Subcutaneous abdominal adipose tissue (tissue), 5 donors: Measurements from ENCODE around the gene CCR5AS.

Experiments used
- H3K27ac ChIP-seq: one replicate; pipeline ENCODE4 v1.7.0; 2013; ENCODE audit warnings: low read depth, mild to moderate bottlenecking, inconsistent platforms, low read length, moderate library complexity
- H3K27me3 ChIP-seq, 5 donors: one replicate each; pipeline ENCODE4 v1.7.0; 2013; ENCODE audit warnings: low read length in 5 of 5, inconsistent platforms in 1 of 5; ENCODE audit not compliant: control insufficient read depth in 5 of 5, insufficient read depth in 4 of 5
- H3K36me3 ChIP-seq, 5 donors: one replicate each; pipeline ENCODE4 v1.7.0; 2013; ENCODE audit warnings: low read length in 5 of 5; ENCODE audit not compliant: control insufficient read depth in 5 of 5, insufficient read depth in 5 of 5
- H3K4me1 ChIP-seq, 5 donors: one replicate each; pipeline ENCODE4 v1.7.0; 2013; ENCODE audit warnings: low read length in 5 of 5, mild to moderate bottlenecking in 3 of 5, moderate library complexity in 1 of 5; ENCODE audit not compliant: control insufficient read depth in 5 of 5, insufficient read depth in 5 of 5
- H3K4me3 ChIP-seq, 5 donors: one replicate each; pipeline ENCODE4 v1.7.0; 2013; ENCODE audit warnings: low read length in 5 of 5, low read depth in 1 of 5
- H3K9ac ChIP-seq, 5 donors: one replicate each; pipeline ENCODE4 v1.7.0; 2013; ENCODE audit warnings: low read length in 5 of 5, mild to moderate bottlenecking in 4 of 5, moderate library complexity in 3 of 5
- H3K9me3 ChIP-seq, 5 donors: one replicate each; pipeline ENCODE4 v1.7.0; 2013; ENCODE audit warnings: low read length in 5 of 5; ENCODE audit not compliant: control insufficient read depth in 5 of 5
- donor health status: healthy.
- donor health status: healthy.
- donor health status: healthy.
- donor health status: healthy.
- donor health status: healthy.

Gene CCR5AS

DNA sequence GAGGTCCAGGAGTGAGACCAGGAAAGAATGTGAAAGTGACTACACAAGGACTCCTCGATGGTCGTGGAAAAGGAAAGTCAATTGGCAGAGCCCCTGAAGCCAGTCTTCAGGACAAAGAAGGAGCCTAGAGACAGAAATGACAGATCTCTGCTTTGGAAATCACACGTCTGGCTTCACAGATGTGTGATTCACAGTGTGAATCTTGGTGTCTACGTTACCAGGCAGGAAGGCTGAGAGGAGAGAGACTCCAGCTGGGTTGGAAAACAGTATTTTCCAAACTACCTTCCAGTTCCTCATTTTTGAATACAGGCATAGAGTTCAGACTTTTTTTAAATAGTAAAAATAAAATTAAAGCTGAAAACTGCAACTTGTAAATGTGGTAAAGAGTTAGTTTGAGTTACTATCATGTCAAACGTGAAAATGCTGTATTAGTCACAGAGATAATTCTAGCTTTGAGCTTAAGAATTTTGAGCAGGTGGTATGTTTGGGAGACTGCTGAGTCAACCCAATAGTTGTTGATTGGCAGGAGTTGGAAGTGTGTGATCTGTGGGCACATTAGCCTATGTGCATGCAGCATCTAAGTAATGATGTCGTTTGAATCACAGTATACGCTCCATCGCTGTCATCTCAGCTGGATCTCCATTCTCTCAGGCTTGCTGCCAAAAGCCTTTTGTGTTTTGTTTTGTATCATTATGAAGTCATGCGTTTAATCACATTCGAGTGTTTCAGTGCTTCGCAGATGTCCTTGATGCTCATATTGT lies 47.0 kb downstream of the CCR5AS start:
- Histone ChIP-seq H3K27ac (no peak overlapping the region), H3K9ac (no peak overlapping the region), H3K4me3 (no peak overlapping the region), H3K4me1 (peaks cover 0 to 28% (median 11%) of the 10 kb centered on the region in 5 donors), H3K36me3 (no peaks in the 10 kb centered on the region), H3K27me3 (peaks cover 0 to 7% (median 0%) of the 10 kb centered on the region in 5 donors), H3K9me3 (no peaks in the 10 kb centered on the region)

DNA sequence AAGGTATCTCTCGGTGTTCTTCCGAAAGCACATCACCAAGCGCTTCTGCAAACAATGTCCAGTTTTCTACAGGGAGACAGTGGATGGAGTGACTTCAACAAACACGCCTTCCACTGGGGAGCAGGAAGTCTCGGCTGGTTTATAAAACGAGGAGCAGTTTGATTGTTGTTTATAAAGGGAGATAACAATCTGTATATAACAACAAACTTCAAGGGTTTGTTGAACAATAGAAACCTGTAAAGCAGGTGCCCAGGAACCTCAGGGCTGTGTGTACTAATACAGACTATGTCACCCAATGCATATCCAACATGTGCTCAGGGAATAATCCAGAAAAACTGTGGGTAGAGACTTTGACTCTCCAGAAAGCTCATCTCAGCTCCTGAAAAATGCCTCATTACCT lies 48.4 kb downstream of the CCR5AS start:
- no peaks in the 10 kb centered on the region for H3K9me3 ChIP-seq
- H3K27me3 ChIP-seq: peaks cover 0 to 12% (median 0%) of the 10 kb centered on the region in 5 donors
- no peak overlapping the region for H3K4me3 ChIP-seq
- no peaks in the 10 kb centered on the region for H3K36me3 ChIP-seq
- H3K4me1 ChIP-seq: peaks cover 0 to 28% (median 11%) of the 10 kb centered on the region in 5 donors
- no peak overlapping the region for H3K27ac ChIP-seq
- no peak overlapping the region for H3K9ac ChIP-seq

DNA sequence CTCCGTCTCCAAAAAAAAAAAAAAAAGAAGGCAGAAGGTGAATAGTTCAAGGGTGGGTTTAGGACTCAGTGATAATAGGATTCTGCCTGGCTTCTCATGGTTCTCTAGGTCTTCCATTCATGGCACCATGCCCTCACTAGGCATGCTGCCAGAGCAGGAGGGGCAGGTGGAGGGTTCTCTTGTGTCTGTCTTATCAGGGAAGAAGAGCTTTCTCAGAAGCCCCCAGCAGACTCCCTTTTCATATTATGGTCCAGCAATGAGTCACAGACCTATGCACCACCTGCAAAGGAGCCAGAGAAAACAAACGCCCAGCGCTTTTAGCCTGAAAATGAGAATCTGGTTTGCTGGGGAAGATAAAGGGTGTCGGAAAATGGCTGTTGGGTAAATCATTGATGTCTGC lies 50.0 kb downstream of the CCR5AS start:
- Histone ChIP-seq H3K36me3 (no peaks in the 10 kb centered on the region), H3K9me3 (no peaks in the 10 kb centered on the region), H3K9ac (no peak overlapping the region), H3K27ac (no peak overlapping the region), H3K27me3 (peaks cover 0 to 12% (median 2%) of the 10 kb centered on the region in 5 donors), H3K4me1 (peaks cover 0 to 26% (median 11%) of the 10 kb centered on the region in 5 donors), H3K4me3 (no peak overlapping the region)

DNA sequence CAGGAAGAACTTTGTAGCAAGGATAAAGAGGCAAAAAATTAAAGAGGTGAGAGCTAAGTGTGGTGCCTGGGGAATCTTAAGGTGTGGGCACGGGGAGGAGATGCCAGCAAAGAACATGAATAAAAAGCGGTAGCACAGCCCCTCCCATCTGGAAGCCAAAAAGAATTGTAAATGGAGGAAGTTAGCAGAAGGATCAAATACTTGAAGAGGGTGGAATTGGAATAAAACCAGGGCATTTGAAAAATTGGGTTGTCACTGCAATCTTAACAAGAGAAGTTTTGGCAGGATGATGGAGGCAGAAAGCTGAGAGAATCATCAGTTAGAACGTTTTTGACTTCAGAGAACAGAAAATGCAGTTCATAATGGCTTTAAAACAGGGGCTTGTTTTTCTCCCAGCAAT lies 50.6 kb downstream of the CCR5AS start:
- Histone ChIP-seq H3K4me3 (no peak overlapping the region), H3K4me1 (peaks cover 0 to 19% (median 11%) of the 10 kb centered on the region in 5 donors), H3K27ac (no peak overlapping the region), H3K9ac (no peak overlapping the region), H3K27me3 (peaks cover 0 to 12% (median 4%) of the 10 kb centered on the region in 5 donors), H3K36me3 (no peaks in the 10 kb centered on the region), H3K9me3 (no peaks in the 10 kb centered on the region)

DNA sequence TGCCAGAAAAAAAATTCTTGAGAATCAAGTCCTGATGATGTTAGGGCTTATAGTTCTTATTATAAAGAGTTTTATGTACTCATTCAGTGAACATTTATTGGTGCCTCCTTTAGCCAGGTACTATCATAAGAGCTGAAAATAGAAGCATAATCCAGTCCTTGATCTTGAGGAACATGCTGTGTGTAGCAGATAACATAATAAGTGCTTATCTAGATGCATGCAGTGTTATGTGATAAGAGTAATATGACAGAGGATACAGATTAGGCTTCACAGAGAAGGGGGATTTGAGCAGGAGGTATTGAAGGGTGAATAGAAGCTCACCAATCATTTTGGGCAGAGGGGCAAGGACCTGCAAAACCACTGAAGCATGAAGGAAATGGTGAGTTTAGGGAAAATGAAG lies 51.9 kb downstream of the CCR5AS start:
- Histone ChIP-seq H3K4me3 (no peak overlapping the region), H3K27ac (no peak overlapping the region), H3K4me1 (peaks cover 0 to 8% (median 2%) of the 10 kb centered on the region in 5 donors), H3K9ac (no peak overlapping the region), H3K27me3 (peaks cover 0 to 12% (median 6%) of the 10 kb centered on the region in 5 donors), H3K36me3 (no peaks in the 10 kb centered on the region), H3K9me3 (no peaks in the 10 kb centered on the region)

DNA sequence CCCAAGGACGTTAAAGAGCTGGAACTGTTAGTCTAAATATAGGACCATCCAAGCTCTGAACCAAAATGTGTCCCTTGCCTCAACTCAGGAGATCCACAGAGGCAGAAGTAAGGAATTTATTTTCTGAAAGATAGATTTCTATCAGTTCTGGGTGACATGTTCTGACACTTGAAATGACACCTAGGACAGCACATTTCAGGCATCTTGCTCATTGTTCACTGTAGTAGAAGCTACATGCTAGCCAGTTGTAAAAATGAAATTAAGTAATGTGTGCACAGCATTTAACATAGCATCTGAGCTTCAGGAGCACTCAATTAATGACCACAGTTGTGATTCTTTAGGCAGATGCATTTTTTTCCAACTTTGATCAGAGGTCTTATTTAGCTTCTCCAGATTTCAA lies 52.4 kb downstream of the CCR5AS start:
- no peak overlapping the region for H3K27ac ChIP-seq
- H3K4me1 ChIP-seq: peaks cover 0 to 3% (median 2%) of the 10 kb centered on the region in 5 donors
- peaks cover 0 to 12% (median 6%) of the 10 kb centered on the region in 5 donors for H3K27me3 ChIP-seq
- H3K4me3 ChIP-seq: no peak overlapping the region
- no peak overlapping the region for H3K9ac ChIP-seq
- H3K36me3 ChIP-seq: no peaks in the 10 kb centered on the region
- no peaks in the 10 kb centered on the region for H3K9me3 ChIP-seq

DNA sequence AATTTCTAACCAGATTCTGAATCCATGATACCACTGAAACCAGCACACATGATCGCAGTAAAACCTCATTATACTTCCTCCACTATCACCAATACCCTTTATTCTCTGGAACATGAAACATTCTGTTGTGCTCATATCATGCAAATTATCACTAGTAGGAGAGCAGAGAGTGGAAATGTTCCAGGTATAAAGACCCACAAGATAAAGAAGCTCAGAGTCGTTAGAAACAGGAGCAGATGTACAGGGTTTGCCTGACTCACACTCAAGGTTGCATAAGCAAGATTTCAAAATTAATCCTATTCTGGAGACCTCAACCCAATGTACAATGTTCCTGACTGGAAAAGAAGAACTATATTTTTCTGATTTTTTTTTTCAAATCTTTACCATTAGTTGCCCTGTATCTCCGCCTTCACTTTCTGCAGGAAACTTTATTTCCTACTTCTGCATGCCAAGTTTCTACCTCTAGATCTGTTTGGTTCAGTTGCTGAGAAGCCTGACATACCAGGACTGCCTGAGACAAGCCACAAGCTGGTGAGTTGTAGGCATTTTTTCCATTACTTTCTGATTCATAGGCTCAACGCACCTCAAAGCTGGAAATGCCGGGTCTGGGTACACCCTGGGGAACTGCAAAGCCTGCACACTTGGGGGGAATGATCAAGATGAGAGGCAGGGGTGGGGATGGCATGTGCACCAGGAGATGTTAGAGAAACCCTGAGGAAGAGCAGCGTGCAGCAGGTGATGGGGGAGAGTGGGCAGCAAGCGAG lies 53.0 kb downstream of the CCR5AS start, which contains the start of gene CCR2:
CCR2 (plus strand) TSS at position 465 of the 764 bp plus-strand sequence. CDS start 3,417 bp downstream, outside the sequence.
- Histone ChIP-seq H3K9ac (no peak within 1 kb of the TSS), H3K36me3 (no peaks in the 10 kb centered on the region), H3K4me3 (no peak within 1 kb of the TSS), H3K27me3 (peaks cover 0 to 12% (median 6%) of the 10 kb centered on the region in 5 donors), H3K9me3 (no peaks in the 10 kb centered on the region), H3K4me1 (no peaks in the 10 kb centered on the region), H3K27ac (no peak within 1 kb of the TSS)

DNA sequence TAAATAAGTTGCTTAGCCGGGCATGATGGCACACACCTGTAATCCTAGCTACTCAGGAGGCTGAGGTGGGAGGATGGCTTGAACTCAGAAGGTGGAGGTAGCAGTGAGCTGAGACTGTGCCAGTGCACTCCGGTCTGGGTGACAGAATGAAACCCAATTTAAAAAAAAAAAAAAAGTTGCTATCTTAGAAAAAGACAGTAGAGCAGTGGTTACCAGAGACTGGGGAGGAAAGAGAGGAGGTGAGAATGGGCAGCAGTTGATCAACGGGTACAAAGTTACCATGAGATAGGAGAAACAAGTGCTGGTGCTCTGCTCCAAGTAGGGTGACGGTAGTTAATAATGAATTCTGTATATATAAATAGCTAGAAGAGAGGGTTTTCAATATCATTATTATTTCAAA lies 53.8 kb downstream of the CCR5AS start:
- H3K9me3 ChIP-seq: no peaks in the 10 kb centered on the region
- peaks cover 0 to 11% (median 6%) of the 10 kb centered on the region in 5 donors for H3K27me3 ChIP-seq
- H3K4me3 ChIP-seq: no peak overlapping the region
- no peaks in the 10 kb centered on the region for H3K36me3 ChIP-seq
- H3K4me1 ChIP-seq: no peaks in the 10 kb centered on the region
- no peak overlapping the region for H3K9ac ChIP-seq
- no peak overlapping the region for H3K27ac ChIP-seq

DNA sequence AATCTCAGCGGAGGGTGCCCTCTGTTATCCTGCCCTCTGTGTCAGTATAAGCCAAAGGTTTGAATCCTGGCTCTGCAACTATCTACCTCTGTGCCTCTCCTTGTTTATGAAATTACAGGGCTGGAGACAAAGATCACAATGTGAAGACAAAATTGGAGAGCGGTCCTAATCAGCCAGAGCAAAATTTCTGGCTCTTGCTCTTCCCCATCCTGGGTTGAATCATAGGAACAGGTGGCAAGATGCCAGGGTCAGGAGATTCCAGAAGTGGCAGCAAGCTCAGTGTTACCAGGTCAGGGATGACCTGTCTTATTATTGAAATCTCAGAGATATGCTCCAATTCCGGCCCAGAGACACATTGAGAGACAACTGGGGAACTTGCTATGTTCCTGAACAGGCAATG lies 55.2 kb downstream of the CCR5AS start:
- Histone ChIP-seq H3K27me3 (peaks cover 0 to 11% (median 6%) of the 10 kb centered on the region in 5 donors), H3K9ac (no peak overlapping the region), H3K36me3 (no peaks in the 10 kb centered on the region), H3K27ac (no peak overlapping the region), H3K9me3 (no peaks in the 10 kb centered on the region), H3K4me3 (no peak overlapping the region), H3K4me1 (no peaks in the 10 kb centered on the region)

DNA sequence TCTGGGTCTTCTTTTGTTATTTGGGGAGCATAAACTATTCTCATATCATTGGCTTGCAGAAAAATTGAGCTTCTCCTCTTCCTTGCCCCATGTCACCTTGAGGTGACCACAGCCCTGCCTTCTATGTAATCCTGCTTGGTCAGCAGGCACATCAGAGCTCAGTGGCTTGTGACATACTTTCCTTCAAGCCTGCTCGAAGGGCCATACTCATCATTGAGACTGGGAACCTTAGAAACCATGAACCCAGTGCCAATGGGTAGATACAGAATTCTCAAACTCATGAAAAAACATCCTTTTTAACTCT lies 56.7 kb downstream of the CCR5AS start:
- Histone ChIP-seq H3K9me3 (no peaks in the 10 kb centered on the region), H3K4me1 (no peaks in the 10 kb centered on the region), H3K4me3 (no peak overlapping the region), H3K27me3 (peaks cover 0 to 11% (median 4%) of the 10 kb centered on the region in 5 donors), H3K9ac (no peak overlapping the region), H3K36me3 (no peaks in the 10 kb centered on the region), H3K27ac (no peak overlapping the region)
